HCT116 (cell line): ENCODE data around the gene ACOXL. TPM values are rescaled to one million over a fixed set of nuclear protein-coding genes. Genes with fewer than 3 reads are reported as not detected.

Experiments
- ATAC-seq: fragments of 200-7000 bp; cut with Tn5 transposase; 2 replicates; pipeline ENCODE4 v1.9.1; 2020; ENCODE audit warnings: mild to moderate bottlenecking, moderate library complexity
- BruUV-seq: library from RNA; stranded (reverse); fragments of 400-500 nt; replicated peaks from 2 replicates; lab custom pipeline; 2021; lab: Mats Ljungman, UMichigan
- CTCF ChIA-PET: fragments of 300-600 bp; sonication (Branson Sonifier 250); formaldehyde crosslinking; loops from one replicate; lab custom pipeline; 2021; ENCODE audit warnings: antibody characterized with exemption; lab: Charles Lee
- POLR2A ChIA-PET: fragments of 300-600, 350-600 bp; sonication (Branson Sonifier 250); formaldehyde crosslinking; loops from one replicate; lab custom pipeline; 2021; ENCODE audit warnings: antibody characterized with exemption; lab: Charles Lee
- RAD21 ChIA-PET, 2 experiments: fragments of 300-600 bp; sonication (Branson Sonifier 250); formaldehyde crosslinking; loops; one replicate each; lab custom pipeline; 2023; ENCODE audit warnings: low total read pairs in 2 of 2; ENCODE audit not compliant: uncharacterized antibody in 2 of 2, unreplicated experiment in 2 of 2, low non-redundant PET in 1 of 2; lab: Charles Lee
- DNase-seq: peaks from one replicate; pipeline ENCODE4 v3.0.0-alpha.2; 2010; ENCODE audit warnings: low read depth, low spot score
- H2AFZ ChIP-seq: fragments of 200-600 bp; shearing (Covaris generic), sonication (generic); 2 replicates; pipeline ENCODE4 v1.6.1; 2017; ENCODE audit warnings: low read depth, mixed run types, mixed read lengths, antibody characterized with exemption, low read length; ENCODE audit not compliant: poor library complexity, severe bottlenecking
- H3K27ac ChIP-seq: 2 replicates; pipeline ENCODE4 v1.5.1; 2012; ENCODE audit warnings: low read depth, low read length
- H3K27me3 ChIP-seq: fragments of 200-600 bp; sonication (generic); 2 replicates; pipeline ENCODE4 v1.6.1; 2016; ENCODE audit warnings: mixed run types, low read length, mixed read lengths; ENCODE audit not compliant: insufficient read depth
- H3K36me3 ChIP-seq, 2 experiments: fragments of 200-500 bp in 1 of 2; fragments of 200-600 bp in 1 of 2; sonication (Bioruptor generic) in 1 of 2; sonication (generic) in 1 of 2; 2 replicates each; pipeline versions ENCODE4 v1.5.1 to v1.6.1; 2014 to 2016; ENCODE audit warnings: low read length in 2 of 2, inconsistent platforms in 1 of 2, mixed read lengths in 1 of 2, mixed run types in 1 of 2; ENCODE audit not compliant: insufficient read depth in 2 of 2, control insufficient read depth in 1 of 2
- H3K4me1 ChIP-seq, 2 experiments: fragments of 200-600 bp in 1 of 2; sonication (generic) in 1 of 2; 2 replicates each; pipeline versions ENCODE4 v1.5.1 to v1.6.1; 2012 to 2017; ENCODE audit warnings: low read length in 2 of 2, inconsistent platforms in 1 of 2, mild to moderate bottlenecking in 1 of 2, mixed read lengths in 1 of 2, mixed run types in 1 of 2, moderate library complexity in 1 of 2; ENCODE audit not compliant: insufficient read depth in 2 of 2, control insufficient read depth in 1 of 2
- H3K4me2 ChIP-seq: fragments of 200-600 bp; sonication (generic); 2 replicates; pipeline ENCODE4 v1.6.1; 2017; ENCODE audit warnings: mixed run types, low read length, mixed read lengths
- H3K4me3 ChIP-seq, 2 experiments: fragments of 200-600 bp in 1 of 2; sonication (generic) in 1 of 2; replicated peaks in 1 of 2; 2 replicates each; pipeline ENCODE4 v1.5.1; 2011 to 2016; ENCODE audit warnings: low read length in 2 of 2, control low read depth in 1 of 2, low read depth in 1 of 2, mild to moderate bottlenecking in 1 of 2, mixed read lengths in 1 of 2, mixed run types in 1 of 2
- H3K79me2 ChIP-seq: fragments of 200-600 bp; sonication (generic); 2 replicates; pipeline ENCODE4 v1.6.1; 2017; ENCODE audit warnings: mild to moderate bottlenecking, mixed run types, low read length, moderate library complexity, mixed read lengths; ENCODE audit not compliant: insufficient read depth
- H3K9ac ChIP-seq: fragments of 200-600 bp; sonication (generic); 2 replicates; pipeline ENCODE4 v1.6.1; 2016; ENCODE audit warnings: low read length, mixed read lengths
- H3K9me2 ChIP-seq: fragments of 200-600 bp; sonication (generic), shearing (Covaris generic); 2 replicates; pipeline ENCODE4 v1.6.1; 2017; ENCODE audit warnings: mixed run types, mild to moderate bottlenecking, moderate library complexity; ENCODE audit not compliant: insufficient read depth
- H3K9me3 ChIP-seq, 2 experiments: fragments of 200-500 bp in 1 of 2; fragments of 200-600 bp in 1 of 2; sonication (Bioruptor generic) in 1 of 2; sonication (generic) in 1 of 2; 2 replicates each; pipeline ENCODE4 v1.6.1; 2014 to 2017; ENCODE audit warnings: low read length in 2 of 2, mixed read lengths in 2 of 2, inconsistent platforms in 1 of 2, low read depth in 1 of 2, mild to moderate bottlenecking in 1 of 2, mixed run types in 1 of 2, moderate library complexity in 1 of 2; ENCODE audit not compliant: control insufficient read depth in 1 of 2, insufficient read depth in 1 of 2
- H4K20me1 ChIP-seq: fragments of 200-600 bp; sonication (generic), shearing (Covaris generic); 2 replicates; pipeline ENCODE4 v1.6.1; 2017; ENCODE audit warnings: mixed run types, mild to moderate bottlenecking, moderate library complexity; ENCODE audit not compliant: insufficient read depth
- CBX3 ChIP-seq: IDR thresholded peaks from 2 replicates; pipeline ENCODE4 v1.6.1; 2012; ENCODE audit warnings: low read depth
- CEBPB ChIP-seq: IDR thresholded peaks from 2 replicates; pipeline ENCODE4 v1.6.1; 2012; ENCODE audit warnings: low read depth
- CTCF ChIP-seq, 3 experiments: fragments of 200-600 bp in 1 of 3; sonication (generic) in 1 of 3; IDR thresholded peaks in 2 of 3; conservative IDR thresholded peaks in 1 of 3; 2 replicates each; pipeline ENCODE4 v1.5.1; 2012 to 2017; ENCODE audit warnings: low read depth in 2 of 3, low read length in 2 of 3, antibody characterized with exemption in 1 of 3, borderline replicate concordance in 1 of 3, control low read depth in 1 of 3, mild to moderate bottlenecking in 1 of 3, mixed read lengths in 1 of 3, mixed run types in 1 of 3, moderate library complexity in 1 of 3; ENCODE audit not compliant: insufficient read depth in 1 of 3
- EGR1 ChIP-seq: IDR thresholded peaks from 2 replicates; pipeline ENCODE4 v1.6.1; 2012; ENCODE audit warnings: low read depth
- ELF1 ChIP-seq: IDR thresholded peaks from 2 replicates; pipeline ENCODE4 v1.6.1; 2012; ENCODE audit warnings: low read depth, borderline replicate concordance
- EZH2 ChIP-seq: fragments of 200-600 bp; sonication (generic); IDR thresholded peaks from 2 replicates; pipeline ENCODE4 v1.6.1; 2017; ENCODE audit warnings: antibody characterized with exemption, mixed run types
- FOSL1 ChIP-seq: IDR thresholded peaks from 2 replicates; pipeline ENCODE4 v1.6.1; 2012; ENCODE audit warnings: low read depth
- JUND ChIP-seq: IDR thresholded peaks from 2 replicates; pipeline ENCODE4 v1.6.1; 2012
- POLR2A ChIP-seq: IDR thresholded peaks from 2 replicates; pipeline ENCODE4 v1.7.0; 2011; ENCODE audit warnings: borderline replicate concordance; ENCODE audit not compliant: insufficient read depth, insufficient read length; ENCODE audit errors: extremely low read depth
- POLR2AphosphoS5 ChIP-seq: IDR thresholded peaks from 2 replicates; pipeline ENCODE4 v1.6.1; 2011; ENCODE audit warnings: mild to moderate bottlenecking, low read depth, low read length, moderate library complexity
- REST ChIP-seq: IDR thresholded peaks from 2 replicates; pipeline ENCODE4 v1.6.1; 2012; ENCODE audit warnings: low read depth
- SP1 ChIP-seq: IDR thresholded peaks from 2 replicates; pipeline ENCODE4 v1.6.1; 2012; ENCODE audit warnings: low read depth
- SRF ChIP-seq: IDR thresholded peaks from 2 replicates; pipeline ENCODE4 v1.6.1; 2012; ENCODE audit warnings: low read depth
- TCF7L2 ChIP-seq: IDR thresholded peaks from 2 replicates; pipeline ENCODE4 v1.7.0; 2011; ENCODE audit warnings: borderline replicate concordance, inconsistent platforms; ENCODE audit not compliant: insufficient read depth, insufficient read length; ENCODE audit errors: extremely low read depth
- YY1 ChIP-seq: IDR thresholded peaks from 2 replicates; pipeline ENCODE4 v1.6.1; 2011; ENCODE audit warnings: low read length, low read depth, moderate library complexity, mild to moderate bottlenecking; ENCODE audit not compliant: insufficient replicate concordance; ENCODE audit errors: extremely low read depth
- ZBTB33 ChIP-seq: IDR thresholded peaks from 2 replicates; pipeline ENCODE4 v1.6.1; 2011; ENCODE audit warnings: mild to moderate bottlenecking, low read length, moderate library complexity; ENCODE audit not compliant: insufficient replicate concordance; ENCODE audit errors: extremely low read depth
- ZFX ChIP-seq: fragments of 450-650 bp; IDR thresholded peaks from 2 replicates; pipeline ENCODE4 v1.6.1; 2017
- ZNF274 ChIP-seq: fragments of 200-500 bp; sonication (Bioruptor generic); IDR thresholded peaks from 2 replicates; pipeline ENCODE4 v1.6.1; 2014; ENCODE audit warnings: mild to moderate bottlenecking, low read depth, low read length, inconsistent platforms
- intact Hi-C: fragments of 100-400 bp; cut with micrococcal nuclease; formaldehyde crosslinking; loops from 2 replicates; pipeline ENCODE4 v1.10.0; 2022
- total RNA-seq: library from RNA; stranded (reverse); gene quantifications from one replicate; pipeline ENCODE4 v1.2.1, GENCODE V29; 2021; ENCODE audit not compliant: unreplicated experiment
- TF ChIP-seq, protein P1 (sequence below): IDR thresholded peaks from 2 replicates; pipeline ENCODE4 v1.6.1; 2012

ACOXL gene
- total RNA-seq, 1 experiment from 2014 or later, result 5.5 TPM

- Histone ChIP-seq H3K4me1 (peaks cover 9 to 14% of the 10 kb centered on the region in 2 experiments; a peak in 3 of 4 replicates), H3K27ac (no peak overlapping the region), H3K9me2 (no peaks in the 10 kb centered on the region), H3K9me3 (no peaks in the 10 kb centered on the region), H3K36me3 (no peaks in the 10 kb centered on the region), H3K27me3 (no peaks in the 10 kb centered on the region), H3K9ac (no peak overlapping the region), H2AFZ (no peak overlapping the region), H4K20me1 (no peaks in the 10 kb centered on the region), H3K4me3 (no peak overlapping the region), H3K4me2 (no peak overlapping the region), H3K79me2 (no peaks in the 10 kb centered on the region)
- TF ChIP-seq SRF (no peak), EZH2 (no peak), ZBTB33 (no peak), YY1 (no peak), CTCF (IDR thresholded peaks at IDR 0.05 in 2 of 3, conservative IDR thresholded peaks at IDR 0.05 in 1 of 3; ENCODE audit: borderline replicate concordance in 1 of 3, insufficient read depth in 1 of 3, low read depth in 2 of 3, low read length in 2 of 3) (no peak), ZFX (no peak), REST (no peak), JUND (no peak), POLR2A (no peak), CBX3 (no peak), FOSL1 (no peak), ZNF274 (no peak), TCF7L2 (no peak), POLR2AphosphoS5 (no peak), ELF1 (no peak), SP1 (no peak), EGR1 (no peak), CEBPB (no peak)
- TF ChIP-seq, protein P1, sequence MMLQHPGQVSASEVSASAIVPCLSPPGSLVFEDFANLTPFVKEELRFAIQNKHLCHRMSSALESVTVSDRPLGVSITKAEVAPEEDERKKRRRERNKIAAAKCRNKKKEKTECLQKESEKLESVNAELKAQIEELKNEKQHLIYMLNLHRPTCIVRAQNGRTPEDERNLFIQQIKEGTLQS, result no peak
- ChIA-PET POLR2A (no interaction called here), RAD21 (no interaction called here), CTCF (no interaction called here)
- ATAC-seq (no peak), DNase-seq (no peak)
- BruUV-seq, result no TSS peak
- intact Hi-C loops, result no loop called here
Observed at GRCh38 chr2:110872521-110872920, 140.1 kb downstream of the ACOXL start.
